ENCODE data around the gene CNNM2. TPM values are rescaled to one million over a fixed set of nuclear protein-coding genes. Genes with fewer than 3 reads are reported as not detected.

CNNM2 gene
- total RNA-seq, 1 donor from 2014 or later: 12.5 TPM

DNA sequence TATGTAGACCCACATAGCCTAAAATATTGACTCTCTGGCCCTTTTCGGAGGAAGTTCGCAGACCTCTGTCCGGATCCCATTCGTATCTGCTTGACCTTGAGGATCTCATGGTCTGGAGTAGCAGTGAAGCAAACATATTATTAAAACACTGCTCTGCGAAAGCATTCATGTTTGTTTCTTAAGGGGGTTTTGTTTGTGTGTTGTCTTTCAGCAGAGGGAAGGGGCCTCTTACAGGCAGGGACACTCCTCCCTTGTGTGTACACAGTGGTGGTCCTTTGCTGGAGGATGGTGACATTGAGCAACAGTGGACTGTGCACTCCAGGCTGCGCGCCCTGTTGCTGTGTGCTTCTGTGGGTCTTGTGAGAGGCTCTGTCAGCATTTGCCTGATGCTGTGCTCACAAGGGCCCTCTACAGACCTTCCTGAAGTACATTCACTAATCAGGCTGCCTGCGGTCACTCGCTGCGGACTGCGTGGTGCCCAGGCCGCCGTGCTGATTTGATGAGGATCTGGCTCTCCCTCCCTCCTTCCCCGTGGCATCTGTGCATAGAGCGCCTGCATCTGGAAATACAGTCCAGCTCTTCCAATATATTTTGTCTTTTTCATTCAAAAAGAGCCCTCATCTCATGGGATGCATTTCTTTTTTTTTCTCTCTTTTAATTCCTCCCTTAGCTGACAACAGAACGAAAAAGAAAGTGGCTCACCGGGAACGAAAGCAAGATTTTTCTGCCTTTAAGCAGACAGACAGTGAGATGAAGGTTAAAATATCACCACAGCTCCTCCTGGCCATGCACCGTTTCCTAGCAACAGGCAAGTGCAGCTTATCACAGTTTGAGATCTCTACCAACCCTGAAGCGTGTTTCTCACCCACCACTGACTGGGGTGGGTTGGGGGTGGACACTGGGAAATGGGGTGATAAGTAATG lies 135.8 kb downstream of the CNNM2 start:
- Mint-ChIP-seq H3K27me3 (ENCODE audit: low read depth) (no peaks in the 10 kb centered on the region), H3K4me1 (peaks cover 19% of the 10 kb centered on the region), H3K4me3 (peak overlapping the region; percentile 63), H3K9me3 (peaks cover 9% of the 10 kb centered on the region), H3K27ac (peak overlapping the region; percentile 88), H3K36me3 (peaks cover 14% of the 10 kb centered on the region)
- TF ChIP-seq, protein P1, sequence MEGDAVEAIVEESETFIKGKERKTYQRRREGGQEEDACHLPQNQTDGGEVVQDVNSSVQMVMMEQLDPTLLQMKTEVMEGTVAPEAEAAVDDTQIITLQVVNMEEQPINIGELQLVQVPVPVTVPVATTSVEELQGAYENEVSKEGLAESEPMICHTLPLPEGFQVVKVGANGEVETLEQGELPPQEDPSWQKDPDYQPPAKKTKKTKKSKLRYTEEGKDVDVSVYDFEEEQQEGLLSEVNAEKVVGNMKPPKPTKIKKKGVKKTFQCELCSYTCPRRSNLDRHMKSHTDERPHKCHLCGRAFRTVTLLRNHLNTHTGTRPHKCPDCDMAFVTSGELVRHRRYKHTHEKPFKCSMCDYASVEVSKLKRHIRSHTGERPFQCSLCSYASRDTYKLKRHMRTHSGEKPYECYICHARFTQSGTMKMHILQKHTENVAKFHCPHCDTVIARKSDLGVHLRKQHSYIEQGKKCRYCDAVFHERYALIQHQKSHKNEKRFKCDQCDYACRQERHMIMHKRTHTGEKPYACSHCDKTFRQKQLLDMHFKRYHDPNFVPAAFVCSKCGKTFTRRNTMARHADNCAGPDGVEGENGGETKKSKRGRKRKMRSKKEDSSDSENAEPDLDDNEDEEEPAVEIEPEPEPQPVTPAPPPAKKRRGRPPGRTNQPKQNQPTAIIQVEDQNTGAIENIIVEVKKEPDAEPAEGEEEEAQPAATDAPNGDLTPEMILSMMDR (IDR thresholded peaks at IDR 0.05; ENCODE audit: unreplicated experiment): no peak
- DNase-seq (ENCODE audit: low spot score in 2 of 2, unreplicated experiment in 2 of 2): peak in 1 of 2 experiments; percentile 49

DNA sequence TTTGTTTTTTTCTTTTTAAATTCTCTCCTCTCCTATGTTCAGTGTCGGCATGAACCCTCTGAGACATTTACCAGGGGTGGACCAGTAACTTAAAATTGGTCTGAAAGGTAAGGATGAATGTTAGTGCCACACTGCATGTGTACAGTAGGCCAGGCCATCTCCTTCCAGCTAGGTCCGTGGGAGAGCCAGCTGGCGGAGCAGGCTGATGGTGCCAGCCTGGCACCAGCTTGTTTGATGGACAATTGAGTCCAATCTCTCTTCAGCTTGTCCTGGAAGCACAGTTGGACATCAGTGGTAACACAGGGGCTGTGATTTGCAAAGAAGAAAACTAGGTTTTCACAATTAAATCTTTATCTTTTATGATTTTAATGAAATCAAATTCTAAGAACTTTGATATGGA lies 136.5 kb downstream of the CNNM2 start:
- TF ChIP-seq, protein P1 (IDR thresholded peaks at IDR 0.05; ENCODE audit: unreplicated experiment): no peak
- no peak for DNase-seq (ENCODE audit: low spot score in 2 of 2, unreplicated experiment in 2 of 2)
- Mint-ChIP-seq H3K9me3 (peaks cover 9% of the 10 kb centered on the region), H3K36me3 (peaks cover 14% of the 10 kb centered on the region), H3K4me3 (peak overlapping the region; percentile 63), H3K4me1 (peaks cover 19% of the 10 kb centered on the region), H3K27me3 (ENCODE audit: low read depth) (no peaks in the 10 kb centered on the region), H3K27ac (peak overlapping the region; percentile 88)

DNA sequence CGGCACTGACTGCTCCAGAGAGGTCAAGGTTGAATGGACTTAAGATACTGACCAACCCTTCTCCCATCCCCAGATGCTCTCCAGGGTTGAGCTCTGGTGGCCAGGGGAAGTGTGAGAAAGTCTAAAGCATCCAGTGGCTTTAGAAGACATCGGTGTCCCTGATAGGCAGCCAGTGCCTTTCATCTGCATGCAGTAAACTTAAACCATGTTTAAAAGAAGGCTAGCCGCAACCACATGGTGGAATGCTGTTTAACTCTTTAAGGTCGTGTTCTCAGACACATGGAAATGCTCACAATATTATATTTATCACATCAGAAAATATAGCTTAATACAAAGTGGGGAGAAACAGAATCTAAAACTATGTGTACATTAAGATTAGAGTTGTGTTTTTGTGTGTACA lies 137.0 kb downstream of the CNNM2 start:
- Mint-ChIP-seq H3K27me3 (ENCODE audit: low read depth) (no peaks in the 10 kb centered on the region), H3K36me3 (peaks cover 14% of the 10 kb centered on the region), H3K9me3 (peaks cover 9% of the 10 kb centered on the region), H3K4me3 (no peak overlapping the region), H3K4me1 (peaks cover 19% of the 10 kb centered on the region), H3K27ac (no peak overlapping the region)
- DNase-seq (ENCODE audit: low spot score in 2 of 2, unreplicated experiment in 2 of 2): no peak
- TF ChIP-seq, protein P1 (IDR thresholded peaks at IDR 0.05; ENCODE audit: unreplicated experiment): no peak

DNA sequence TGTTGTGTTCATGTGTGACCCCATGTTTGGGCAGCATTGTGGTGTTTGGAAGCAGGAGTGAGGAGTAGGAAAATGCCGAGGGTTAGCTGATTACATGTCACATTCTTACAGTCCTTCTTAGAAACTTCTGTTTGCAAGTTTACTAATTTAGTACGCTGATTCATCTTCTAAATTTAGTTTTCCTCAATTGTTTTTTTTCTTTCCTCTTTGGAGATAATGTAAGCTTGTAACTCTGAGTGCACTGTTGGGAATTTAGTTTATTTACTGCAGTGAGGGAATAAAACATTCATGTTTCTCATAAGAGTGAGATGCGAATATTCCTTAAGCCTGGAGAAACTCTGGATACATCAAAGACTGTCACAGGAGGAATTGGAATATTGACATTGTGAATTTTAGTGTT lies 139.9 kb downstream of the CNNM2 start:
- TF ChIP-seq, protein P1 (IDR thresholded peaks at IDR 0.05; ENCODE audit: unreplicated experiment): no peak
- H3K27ac Mint-ChIP-seq: no peak overlapping the region
- no peak overlapping the region for H3K4me3 Mint-ChIP-seq
- H3K9me3 Mint-ChIP-seq: peaks cover 9% of the 10 kb centered on the region
- no peaks in the 10 kb centered on the region for H3K27me3 Mint-ChIP-seq (ENCODE audit: low read depth)
- H3K36me3 Mint-ChIP-seq: peaks cover 13% of the 10 kb centered on the region
- peaks cover 19% of the 10 kb centered on the region for H3K4me1 Mint-ChIP-seq
- no peak for DNase-seq (ENCODE audit: low spot score in 2 of 2, unreplicated experiment in 2 of 2)

DNA sequence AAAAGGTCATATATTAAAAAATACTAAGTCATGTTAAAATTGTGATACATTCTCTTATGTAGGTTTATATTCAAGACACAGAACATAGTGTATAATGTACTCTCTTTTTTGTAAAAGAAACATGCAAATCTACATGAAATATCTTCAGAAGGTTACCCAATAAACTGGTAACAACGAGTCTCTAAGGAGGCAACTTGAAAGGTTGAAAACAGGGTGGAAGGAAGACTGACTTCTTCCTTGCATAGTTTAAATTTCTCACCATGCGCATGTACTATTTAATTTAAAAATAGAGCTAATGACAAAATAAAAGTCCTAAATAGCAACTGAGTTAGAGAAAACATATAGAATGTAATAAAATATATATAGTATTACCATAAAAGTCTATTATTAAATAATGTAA lies 142.5 kb downstream of the CNNM2 start:
- no peak for DNase-seq (ENCODE audit: low spot score in 2 of 2, unreplicated experiment in 2 of 2)
- Mint-ChIP-seq H3K36me3 (peaks cover 13% of the 10 kb centered on the region), H3K4me1 (no peaks in the 10 kb centered on the region), H3K27ac (no peak overlapping the region), H3K4me3 (no peak overlapping the region), H3K9me3 (peaks cover 9% of the 10 kb centered on the region), H3K27me3 (ENCODE audit: low read depth) (no peaks in the 10 kb centered on the region)
- TF ChIP-seq, protein P1 (IDR thresholded peaks at IDR 0.05; ENCODE audit: unreplicated experiment): no peak
